Trophoblast cell (in vitro differentiated cells and primary cell): ENCODE results near the gene OR5P2.
"Not testable (repeated sequence)": the region's sequence is repeated elsewhere in the genome, so short reads cannot be mapped to it uniquely, and the experiment has no call there.

Source experiments
- DNase-seq, 2 donors: peaks; one replicate each; pipeline ENCODE4 v3.0.0-alpha.2; 2016
- H2AFZ ChIP-seq: 2 replicates; pipeline ENCODE4 v1.6.1; 2013; ENCODE audit warnings: low read length, moderate library complexity, mild to moderate bottlenecking; ENCODE audit not compliant: insufficient read depth, poor library complexity
- H2AK5ac ChIP-seq: 2 replicates; pipeline ENCODE4 v1.6.1; 2013; ENCODE audit warnings: mild to moderate bottlenecking, low read length
- H2BK120ac ChIP-seq: 2 replicates; pipeline ENCODE4 v1.6.1; 2013; ENCODE audit warnings: low read length, mild to moderate bottlenecking, moderate library complexity; ENCODE audit not compliant: insufficient read depth, poor library complexity
- H2BK12ac ChIP-seq: 2 replicates; pipeline ENCODE4 v1.6.1; 2013; ENCODE audit warnings: mild to moderate bottlenecking, low read length, moderate library complexity
- H2BK5ac ChIP-seq: 2 replicates; pipeline ENCODE4 v1.6.1; 2013; ENCODE audit warnings: low read length, low read depth, moderate library complexity, mild to moderate bottlenecking; ENCODE audit not compliant: poor library complexity
- H3K14ac ChIP-seq: 2 replicates; pipeline ENCODE4 v1.6.1; 2013; ENCODE audit warnings: mild to moderate bottlenecking, low read length
- H3K18ac ChIP-seq: 2 replicates; pipeline ENCODE4 v1.6.1; 2013; ENCODE audit warnings: mild to moderate bottlenecking, low read length
- H3K23ac ChIP-seq: 2 replicates; pipeline ENCODE4 v1.6.1; 2013; ENCODE audit warnings: low read length
- H3K27ac ChIP-seq: 2 replicates; pipeline ENCODE4 v1.5.1; 2013; ENCODE audit warnings: low read depth, mild to moderate bottlenecking, inconsistent platforms, low read length, moderate library complexity
- H3K27me3 ChIP-seq: 2 replicates; pipeline ENCODE4 v1.6.1; 2013; ENCODE audit warnings: inconsistent platforms, mild to moderate bottlenecking, low read length, moderate library complexity; ENCODE audit not compliant: insufficient read depth
- H3K36me3 ChIP-seq, 2 experiments: 1 replicate in 1 of 2; 2 replicates in 1 of 2; pipeline ENCODE4 v1.6.1; 2013; ENCODE audit warnings: low read length in 2 of 2, mild to moderate bottlenecking in 2 of 2, moderate library complexity in 1 of 2; ENCODE audit not compliant: insufficient read depth in 2 of 2, control insufficient read depth in 1 of 2
- H3K4ac ChIP-seq: 2 replicates; pipeline ENCODE4 v1.6.1; 2013; ENCODE audit warnings: low read depth, mild to moderate bottlenecking, low read length, moderate library complexity
- H3K4me1 ChIP-seq, 2 experiments: 1 replicate in 1 of 2; 2 replicates in 1 of 2; pipeline ENCODE4 v1.6.1; 2013; ENCODE audit warnings: low read length in 2 of 2, mild to moderate bottlenecking in 2 of 2, moderate library complexity in 1 of 2; ENCODE audit not compliant: insufficient read depth in 2 of 2, control insufficient read depth in 1 of 2
- H3K4me2 ChIP-seq: 2 replicates; pipeline ENCODE4 v1.6.1; 2013; ENCODE audit warnings: inconsistent platforms, mild to moderate bottlenecking, low read length, moderate library complexity
- H3K4me3 ChIP-seq: 2 replicates; pipeline ENCODE4 v1.5.1; 2013; ENCODE audit warnings: mild to moderate bottlenecking, low read depth, low read length, inconsistent platforms
- H3K79me1 ChIP-seq: one replicate; pipeline ENCODE4 v1.6.1; 2013; ENCODE audit warnings: low read length
- H3K79me2 ChIP-seq: 2 replicates; pipeline ENCODE4 v1.6.1; 2013; ENCODE audit warnings: low read length, mild to moderate bottlenecking; ENCODE audit not compliant: control insufficient read depth, insufficient read depth, poor library complexity
- H3K9ac ChIP-seq: 2 replicates; pipeline ENCODE4 v1.6.1; 2013; ENCODE audit warnings: mild to moderate bottlenecking, low read length
- H3K9me3 ChIP-seq: 2 replicates; pipeline ENCODE4 v1.6.1; 2013; ENCODE audit warnings: low read depth, mild to moderate bottlenecking, control low read depth, inconsistent platforms, low read length; ENCODE audit not compliant: insufficient read depth
- H4K12ac ChIP-seq: 2 replicates; pipeline ENCODE4 v1.6.1; 2013; ENCODE audit warnings: low read depth, mild to moderate bottlenecking, low read length, moderate library complexity
- H4K8ac ChIP-seq: 2 replicates; pipeline ENCODE4 v1.6.1; 2013; ENCODE audit warnings: low read depth, mild to moderate bottlenecking, low read length, moderate library complexity
- H4K91ac ChIP-seq: one replicate; pipeline ENCODE4 v1.6.1; 2013; ENCODE audit warnings: low read depth, mild to moderate bottlenecking, low read length, moderate library complexity
- WGBS: extraction: QIAGEN DNeasy Blood & Tissue Kit; methylation state at CpG from one replicate; pipeline ENCODE4 v1.1.7; 2013; ENCODE audit warnings: missing lambda C conversion rate; ENCODE audit not compliant: insufficient read length, insufficient coverage; ENCODE audit errors: extremely low coverage; 5-methylcytosine and 5-hydroxymethylcytosine counted together

OR5P2 gene

GRCh38 chr11:7814897-7815296, 18.2 kb upstream of the OR5P2 start:
- H2AK5ac ChIP-seq, H4K12ac ChIP-seq, H3K79me1 ChIP-seq, DNase-seq, H3K23ac ChIP-seq, H3K4ac ChIP-seq, H2BK12ac ChIP-seq, H3K4me1 ChIP-seq, H3K9ac ChIP-seq, H4K8ac ChIP-seq, H3K9me3 ChIP-seq, H3K4me2 ChIP-seq, H3K27me3 ChIP-seq, H3K79me2 ChIP-seq, H2BK5ac ChIP-seq, H3K36me3 ChIP-seq, H4K91ac ChIP-seq, H2AFZ ChIP-seq, H3K4me3 ChIP-seq, H2BK120ac ChIP-seq, H3K18ac ChIP-seq, H3K14ac ChIP-seq, H3K27ac ChIP-seq: not testable (repeated sequence)
- WGBS = no CpG with 5 or more reads among the region's 2 CpGs

GRCh38 chr11:7810301-7810700, 13.6 kb upstream of the OR5P2 start:
- H3K36me3 ChIP-seq, H2BK120ac ChIP-seq, H3K4me3 ChIP-seq, H4K91ac ChIP-seq, H4K12ac ChIP-seq, H3K4me2 ChIP-seq, H3K9me3 ChIP-seq, H3K27ac ChIP-seq, H3K4ac ChIP-seq, H2BK5ac ChIP-seq, H3K79me1 ChIP-seq, H3K27me3 ChIP-seq, H4K8ac ChIP-seq, H2BK12ac ChIP-seq, H3K4me1 ChIP-seq, H3K23ac ChIP-seq, H2AFZ ChIP-seq, H3K14ac ChIP-seq, H2AK5ac ChIP-seq, H3K18ac ChIP-seq, H3K79me2 ChIP-seq, H3K9ac ChIP-seq: not testable (repeated sequence)
- no CpG with 5 or more reads among the region's 2 CpGs for WGBS
- peak; percentile 35 to 59 for DNase-seq

GRCh38 chr11:7793233-7793632, 3.5 kb downstream of the OR5P2 start:
- H4K12ac ChIP-seq = no peak overlapping the region
- H3K79me2 ChIP-seq = no peaks in the 10 kb centered on the region
- H3K4me2 ChIP-seq = no peak overlapping the region
- no peak overlapping the region for H4K91ac ChIP-seq
- H2BK5ac ChIP-seq = no peak overlapping the region
- H3K79me1 ChIP-seq = no peaks in the 10 kb centered on the region
- H3K9ac ChIP-seq = no peak overlapping the region
- no peak overlapping the region for H2AK5ac ChIP-seq
- H3K4ac ChIP-seq = no peak overlapping the region
- no peak overlapping the region for H2BK120ac ChIP-seq
- H3K4me3 ChIP-seq = peak overlapping the region; percentile 30
- no peaks in the 10 kb centered on the region for H3K27me3 ChIP-seq
- no peak overlapping the region for H3K18ac ChIP-seq
- DNase-seq = no peak
- no peaks in the 10 kb centered on the region for H3K4me1 ChIP-seq
- no CpG with 5 or more reads among the region's 1 CpG for WGBS
- H3K14ac ChIP-seq = no peak overlapping the region
- H3K36me3 ChIP-seq = peaks cover 0 to 3% of the 10 kb centered on the region in 2 experiments
- H2AFZ ChIP-seq = no peak overlapping the region
- no peak overlapping the region for H3K27ac ChIP-seq
- no peaks in the 10 kb centered on the region for H3K9me3 ChIP-seq
- no peak overlapping the region for H2BK12ac ChIP-seq
- no peak overlapping the region for H4K8ac ChIP-seq
- H3K23ac ChIP-seq = no peak overlapping the region

- Histone ChIP-seq H3K4me3 (no peak overlapping the region), H3K9me3 (no peaks in the 10 kb centered on the region), H2BK120ac (no peak overlapping the region), H3K4me1 (no peaks in the 10 kb centered on the region), H3K9ac (no peak overlapping the region), H3K79me2 (no peaks in the 10 kb centered on the region), H2AFZ (no peak overlapping the region), H4K8ac (no peak overlapping the region), H3K4me2 (no peak overlapping the region), H3K36me3 (no peaks in the 10 kb centered on the region), H3K23ac (no peak overlapping the region), H3K79me1 (no peaks in the 10 kb centered on the region), H3K14ac (no peak overlapping the region), H3K4ac (no peak overlapping the region), H2BK5ac (no peak overlapping the region), H3K27ac (no peak overlapping the region), H3K18ac (no peak overlapping the region), H4K91ac (no peak overlapping the region), H4K12ac (no peak overlapping the region), H2BK12ac (no peak overlapping the region), H2AK5ac (no peak overlapping the region), H3K27me3 (no peaks in the 10 kb centered on the region)
- no CpG with 5 or more reads among the region's 6 CpGs for WGBS
- no peak for DNase-seq
These were observed 9.5 kb downstream of the OR5P2 start for GRCh38 chr11:7787239-7787638.
